H1 (cell line): ENCODE data around the gene ALPL. TPM values are rescaled to one million over a fixed set of nuclear protein-coding genes. Genes with fewer than 3 reads are reported as not detected.

Experiments used
- CTCF ChIA-PET: fragments of 300-600 bp; sonication (Branson Sonifier 250); formaldehyde crosslinking; loops from one replicate; lab custom pipeline; 2021; ENCODE audit not compliant: partially characterized antibody; lab: Charles Lee
- POLR2A ChIA-PET: fragments of 300-600 bp; sonication (Branson Sonifier 250); formaldehyde crosslinking; loops from one replicate; lab custom pipeline; 2021; ENCODE audit warnings: inconsistent platforms; ENCODE audit not compliant: partially characterized antibody; lab: Charles Lee
- DNase-seq, 2 experiments: peaks; one replicate each; pipeline versions ENCODE4 v3.0.0 to v3.0.0-alpha.2; 2010 to 2022; ENCODE audit warnings: low spot score in 2 of 2, low read depth in 1 of 2, mixed read lengths in 1 of 2
- FAIRE-seq: peaks from 2 replicates; lab custom pipeline; 2011; peaks lifted over from hg19 to GRCh38; lab: Jason Lieb, UNC
- H2AFZ ChIP-seq: 2 replicates; pipeline ENCODE4 v1.8.1; 2012; ENCODE audit warnings: low read length, inconsistent platforms
- H2AK5ac ChIP-seq: 2 replicates; pipeline ENCODE4 v1.6.1; 2013; ENCODE audit warnings: low read depth, low read length
- H2BK120ac ChIP-seq: replicated peaks from 2 replicates; pipeline ENCODE3; 2013; ENCODE audit warnings: low read depth, low read length, inconsistent platforms
- H2BK12ac ChIP-seq: 2 replicates; pipeline ENCODE4 v1.6.1; 2013; ENCODE audit warnings: low read depth, low read length
- H2BK15ac ChIP-seq: 2 replicates; pipeline ENCODE4 v1.6.1; 2013; ENCODE audit warnings: low read length
- H2BK20ac ChIP-seq: 2 replicates; pipeline ENCODE4 v1.6.1; 2013; ENCODE audit warnings: low read length
- H2BK5ac ChIP-seq: 2 replicates; pipeline ENCODE4 v1.6.1; 2013; ENCODE audit warnings: low read depth, low read length
- H3K14ac ChIP-seq: 2 replicates; pipeline ENCODE4 v1.6.1; 2013; ENCODE audit warnings: inconsistent platforms; ENCODE audit not compliant: insufficient read length
- H3K18ac ChIP-seq: 2 replicates; pipeline ENCODE4 v1.6.1; 2013; ENCODE audit warnings: low read length; ENCODE audit errors: extremely low read depth
- H3K23ac ChIP-seq: 2 replicates; pipeline ENCODE4 v1.6.1; 2013; ENCODE audit warnings: inconsistent platforms; ENCODE audit not compliant: insufficient read length
- H3K23me2 ChIP-seq: 2 replicates; pipeline ENCODE4 v1.6.1; 2013; ENCODE audit warnings: low read depth, low read length
- H3K27ac ChIP-seq: 2 replicates; pipeline ENCODE4 v1.6.1; 2011; ENCODE audit warnings: low read depth, low read length, inconsistent platforms
- H3K27me3 ChIP-seq, 4 experiments: replicated peaks in 1 of 4; 1 replicate in 1 of 4; 2 replicates in 3 of 4; pipeline versions ENCODE4 v1.6.1 to v1.8.1; 2011 to 2013; ENCODE audit warnings: low read length in 3 of 4, mild to moderate bottlenecking in 3 of 4, inconsistent platforms in 2 of 4, mixed read lengths in 2 of 4, moderate library complexity in 1 of 4; ENCODE audit not compliant: control insufficient read depth in 3 of 4, insufficient read depth in 3 of 4; ENCODE audit errors: extremely low read depth in 1 of 4
- H3K36me3 ChIP-seq, 4 experiments: 2 replicates each; pipeline versions ENCODE4 v1.6.1 to v1.8.1; 2011 to 2013; ENCODE audit warnings: mild to moderate bottlenecking in 4 of 4, low read length in 3 of 4, moderate library complexity in 2 of 4, control low read depth in 1 of 4, inconsistent platforms in 1 of 4; ENCODE audit not compliant: insufficient read depth in 4 of 4, control insufficient read depth in 2 of 4
- H3K4ac ChIP-seq: replicated peaks from 2 replicates; pipeline ENCODE3; 2013; ENCODE audit warnings: low read length, low read depth, mixed read lengths, inconsistent platforms; ENCODE audit not compliant: insufficient read length
- H3K4me1 ChIP-seq, 4 experiments: replicated peaks in 1 of 4; 1 replicate in 1 of 4; 2 replicates in 3 of 4; pipeline versions ENCODE4 v1.6.1 to v1.8.1; 2011 to 2013; ENCODE audit warnings: low read length in 3 of 4, inconsistent platforms in 2 of 4, mixed read lengths in 1 of 4; ENCODE audit not compliant: insufficient read depth in 4 of 4, control insufficient read depth in 3 of 4
- H3K4me2 ChIP-seq, 2 experiments: 2 replicates each; pipeline versions ENCODE4 v1.6.1 to v1.8.1; 2011 to 2013; ENCODE audit warnings: low read depth in 2 of 2, low read length in 2 of 2, control low read depth in 1 of 2, inconsistent platforms in 1 of 2, mild to moderate bottlenecking in 1 of 2; ENCODE audit not compliant: insufficient read depth in 1 of 2
- H3K4me3 ChIP-seq, 4 experiments: fragments of 200-600, 300-600 bp in 1 of 4; sonication (generic), shearing (Covaris generic), sonication (Bioruptor Twin) in 1 of 4; 2 replicates each; pipeline versions ENCODE4 v1.5.1 to v1.8.1; 2011 to 2016; ENCODE audit warnings: low read length in 4 of 4, low read depth in 3 of 4, control low read depth in 2 of 4, inconsistent platforms in 2 of 4, mild to moderate bottlenecking in 2 of 4, mixed read lengths in 1 of 4, moderate library complexity in 1 of 4; ENCODE audit not compliant: insufficient read depth in 2 of 4; ENCODE audit errors: extremely low read depth in 1 of 4
- H3K56ac ChIP-seq: replicated peaks from 2 replicates; pipeline ENCODE3; 2013; ENCODE audit warnings: low read depth, mild to moderate bottlenecking, mixed read lengths, low read length, inconsistent platforms; ENCODE audit not compliant: insufficient read length
- H3K79me1 ChIP-seq: 2 replicates; pipeline ENCODE4 v1.6.1; 2013; ENCODE audit warnings: low read depth, low read length, control low read depth
- H3K79me2 ChIP-seq, 2 experiments: 2 replicates each; pipeline versions ENCODE4 v1.6.1 to v1.8.1; 2012 to 2013; ENCODE audit warnings: low read length in 2 of 2, mild to moderate bottlenecking in 2 of 2, inconsistent platforms in 1 of 2; ENCODE audit not compliant: insufficient read depth in 2 of 2, control insufficient read depth in 1 of 2
- H3K9ac ChIP-seq, 4 experiments: replicated peaks in 1 of 4; 1 replicate in 1 of 4; 2 replicates in 3 of 4; pipeline versions ENCODE4 v1.6.1 to v1.8.1; 2011 to 2013; ENCODE audit warnings: low read depth in 3 of 4, low read length in 3 of 4, control low read depth in 2 of 4, mild to moderate bottlenecking in 2 of 4, moderate library complexity in 2 of 4, inconsistent platforms in 1 of 4; ENCODE audit errors: extremely low read depth in 1 of 4
- H3K9me3 ChIP-seq, 2 experiments: 2 replicates each; pipeline versions ENCODE4 v1.6.1 to v1.8.1; 2012 to 2013; ENCODE audit warnings: mild to moderate bottlenecking in 2 of 2, moderate library complexity in 2 of 2, control low read depth in 1 of 2, inconsistent platforms in 1 of 2, low read depth in 1 of 2, low read length in 1 of 2, mixed read lengths in 1 of 2; ENCODE audit not compliant: insufficient read depth in 2 of 2
- H4K20me1 ChIP-seq, 2 experiments: replicated peaks in 1 of 2; 2 replicates each; pipeline versions ENCODE3 to v1.8.1; 2011 to 2013; ENCODE audit warnings: inconsistent platforms in 2 of 2, low read length in 2 of 2, mild to moderate bottlenecking in 1 of 2; ENCODE audit not compliant: insufficient read depth in 2 of 2, control insufficient read depth in 1 of 2
- H4K5ac ChIP-seq: 2 replicates; pipeline ENCODE4 v1.6.1; 2013; ENCODE audit warnings: low read length, low read depth, mixed read lengths, inconsistent platforms; ENCODE audit not compliant: insufficient read length
- H4K8ac ChIP-seq: 2 replicates; pipeline ENCODE4 v1.8.0; 2013; ENCODE audit warnings: mild to moderate bottlenecking, moderate library complexity, low read length, inconsistent platforms; ENCODE audit not compliant: insufficient read depth; ENCODE audit errors: extremely low read depth
- H4K91ac ChIP-seq: replicated peaks from 2 replicates; pipeline ENCODE3; 2013; ENCODE audit warnings: low read length, mixed read lengths, inconsistent platforms; ENCODE audit not compliant: insufficient read length
- CHD2 ChIP-seq: IDR thresholded peaks from 2 replicates; pipeline ENCODE4 v1.6.1; 2012; ENCODE audit warnings: low read length, improper control_type of control experiment
- E2F6 ChIP-seq: IDR thresholded peaks from 2 replicates; pipeline ENCODE4 v1.6.1; 2012; ENCODE audit warnings: inconsistent platforms
- RAD21 ChIP-seq, 2 experiments: IDR thresholded peaks in 1 of 2; conservative IDR thresholded peaks in 1 of 2; 2 replicates each; pipeline ENCODE4 v1.6.1; 2011; ENCODE audit warnings: low read depth in 2 of 2, low read length in 2 of 2, improper control_type of control experiment in 1 of 2, inconsistent platforms in 1 of 2, mild to moderate bottlenecking in 1 of 2, moderate library complexity in 1 of 2
- WGBS, 2 experiments: shearing (Covaris generic) in 1 of 2; methylation state at CpG; one replicate each; pipeline versions ENCODE4 v1.1.6 to v1.1.7; 2013 to 2015; ENCODE audit warnings: low lambda C conversion rate in 2 of 2, mixed read lengths in 2 of 2, inconsistent platforms in 1 of 2, low coverage in 1 of 2, missing lambda C conversion rate in 1 of 2; ENCODE audit not compliant: insufficient replicate concordance in 2 of 2, insufficient coverage in 1 of 2, insufficient read length in 1 of 2; ENCODE audit errors: extremely low coverage in 1 of 2, missing lambda C conversion rate in 1 of 2; 5-methylcytosine and 5-hydroxymethylcytosine counted together
- polyA plus RNA-seq, 7 experiments: library from polyadenylated mRNA; depleted of rRNA in 3 of 7; stranded (reverse) in 5 of 7; unstranded in 2 of 7; fragments of >200 nt in 5 of 7; fragments of 200-250 nt in 2 of 7; gene quantifications; 1 replicate in 5 of 7; 2 replicates in 1 of 7; 4 replicates in 1 of 7; pipeline versions ENCODE4 v1.2.1 to v1.2.3, GENCODE V29; 2011 to 2013; ENCODE audit warnings: missing spikeins in 2 of 7, mixed read lengths in 2 of 7
- total RNA-seq: library from RNA; stranded (reverse); fragmentation: NEBNext Ultra II Directional; extraction: Animal tissue kit (Norgen Biotek cat#: 25700); gene quantifications from 2 replicates; pipeline ENCODE4 v1.2.1, GENCODE V29; 2021
- TF ChIP-seq, protein P1 (sequence below): IDR thresholded peaks from 2 replicates; pipeline ENCODE4 v1.6.1; 2012; ENCODE audit warnings: inconsistent platforms

Gene ALPL
- total and polyA plus RNA-seq, 2 of the 8 experiments (the other 6 are each of a cell fraction or from before 2014, with no cell fraction given): 175 to 362 TPM

DNA sequence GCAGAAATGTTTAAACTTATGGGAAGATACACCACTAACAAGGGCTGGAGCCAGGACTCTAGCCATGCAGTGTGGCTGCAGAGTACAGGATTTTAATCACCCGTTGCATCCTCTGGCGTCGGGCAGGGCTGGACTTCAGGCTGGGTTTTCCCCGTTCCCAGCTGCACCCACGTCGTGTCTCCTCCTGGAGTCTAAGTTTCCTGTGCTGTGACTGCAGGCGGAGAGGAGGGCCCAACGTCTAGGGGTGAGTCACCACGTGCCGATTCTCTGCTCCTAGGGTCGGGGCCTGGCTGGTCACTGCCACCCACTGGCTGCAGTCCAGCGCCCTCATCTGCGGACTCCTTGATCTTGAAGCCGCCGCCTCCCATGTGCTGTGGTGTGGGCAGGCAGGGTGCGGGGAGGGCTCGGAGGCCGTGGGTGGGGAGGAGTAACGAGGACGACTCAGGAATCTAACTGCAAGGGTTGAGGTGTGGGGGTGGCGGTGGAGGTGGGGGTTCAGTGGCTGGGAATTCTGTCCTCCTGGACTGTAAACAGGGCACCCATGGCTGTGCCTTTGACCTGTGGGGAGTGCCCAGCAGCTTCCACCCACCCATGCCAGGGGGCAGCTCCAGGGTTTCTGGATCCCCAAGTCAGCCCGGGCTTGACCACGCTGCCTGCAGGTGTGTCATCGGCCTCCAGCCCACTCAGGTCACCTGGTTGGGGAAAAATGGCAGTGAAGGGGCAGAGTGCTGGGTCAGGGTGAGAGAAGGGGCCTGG, 77.8 kb downstream of the ALPL start:
- Histone ChIP-seq H3K56ac (no peak overlapping the region), H2AK5ac (no peak overlapping the region), H3K27me3 (peaks cover 0 to 4% (median 1%) of the 10 kb centered on the region in 4 experiments; a peak in 2 of 7 replicates), H3K4me2 (no peak overlapping the region), H3K18ac (peak overlapping the region; percentile 24; the same call in 1 of the 2 replicates), H3K79me1 (no peaks in the 10 kb centered on the region), H2BK15ac (no peak overlapping the region; the same call in 1 of the 2 replicates), H2AFZ (no peak overlapping the region), H3K4ac (no peak overlapping the region), H3K14ac (no peak overlapping the region), H3K9me3 (no peaks in the 10 kb centered on the region), H3K23me2 (no peaks in the 10 kb centered on the region), H2BK12ac (no peak overlapping the region), H3K9ac (no peak overlapping the region), H2BK5ac (no peak overlapping the region), H4K5ac (no peak overlapping the region), H3K23ac (no peak overlapping the region), H3K4me1 (peaks cover 5 to 21% (median 11%) of the 10 kb centered on the region in 4 experiments; a peak in 6 of 7 replicates), H4K91ac (no peak overlapping the region), H4K8ac (no peak overlapping the region), H2BK20ac (no peak overlapping the region), H3K27ac (no peak overlapping the region), H2BK120ac (no peak overlapping the region), H3K79me2 (no peaks in the 10 kb centered on the region), H4K20me1 (peaks cover 0 to 1% of the 10 kb centered on the region in 2 experiments), H3K4me3 (no peak overlapping the region), H3K36me3 (no peaks in the 10 kb centered on the region)
- POLR2A ChIA-PET: no interaction called here
- DNase-seq (no peak), FAIRE-seq (no peak)
- CTCF ChIA-PET: interaction anchor here (0.6 to 3.1 kb wide), 7 partner anchors 9 to 317 kb away, joined by 3 to 13 read pairs (median 6); no protein-coding TSS in a partner anchor
- 67% methylated on average over 24 of the region's 24 CpGs; no CpG with 5 or more reads in 1 of the 2 experiments for WGBS, 2 experiments
- TF ChIP-seq RAD21 (IDR thresholded peaks at IDR 0.05 in 1 of 2, conservative IDR thresholded peaks at IDR 0.05 in 1 of 2; ENCODE audit: low read depth in 2 of 2, low read length in 2 of 2) (peak; percentile 9 to 25; a peak in 2 of 4 replicates), E2F6 (peak; percentile 43; the same call in 1 of the 2 replicates), CHD2 (no peak)
- TF ChIP-seq, protein P1, sequence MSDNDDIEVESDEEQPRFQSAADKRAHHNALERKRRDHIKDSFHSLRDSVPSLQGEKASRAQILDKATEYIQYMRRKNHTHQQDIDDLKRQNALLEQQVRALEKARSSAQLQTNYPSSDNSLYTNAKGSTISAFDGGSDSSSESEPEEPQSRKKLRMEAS: peak; percentile 67; the same call in 1 of the 2 replicates
